ENCODE data around the gene TMC7. TPM values are rescaled to one million over a fixed set of nuclear protein-coding genes. Genes with fewer than 3 reads are reported as not detected.

The TMC7 gene
- polyA plus RNA-seq (2012; rRNA removed), result 0.66 and 0.93 TPM in 2 replicates
- 0.70 and 0.90 TPM in 2 replicates for polyA plus RNA-seq (2012; cell fraction: cytosol; rRNA removed)
- polyA plus RNA-seq (2012; cell fraction: nucleus; rRNA removed), result 1.5 and 1.7 TPM in 2 replicates

DNA sequence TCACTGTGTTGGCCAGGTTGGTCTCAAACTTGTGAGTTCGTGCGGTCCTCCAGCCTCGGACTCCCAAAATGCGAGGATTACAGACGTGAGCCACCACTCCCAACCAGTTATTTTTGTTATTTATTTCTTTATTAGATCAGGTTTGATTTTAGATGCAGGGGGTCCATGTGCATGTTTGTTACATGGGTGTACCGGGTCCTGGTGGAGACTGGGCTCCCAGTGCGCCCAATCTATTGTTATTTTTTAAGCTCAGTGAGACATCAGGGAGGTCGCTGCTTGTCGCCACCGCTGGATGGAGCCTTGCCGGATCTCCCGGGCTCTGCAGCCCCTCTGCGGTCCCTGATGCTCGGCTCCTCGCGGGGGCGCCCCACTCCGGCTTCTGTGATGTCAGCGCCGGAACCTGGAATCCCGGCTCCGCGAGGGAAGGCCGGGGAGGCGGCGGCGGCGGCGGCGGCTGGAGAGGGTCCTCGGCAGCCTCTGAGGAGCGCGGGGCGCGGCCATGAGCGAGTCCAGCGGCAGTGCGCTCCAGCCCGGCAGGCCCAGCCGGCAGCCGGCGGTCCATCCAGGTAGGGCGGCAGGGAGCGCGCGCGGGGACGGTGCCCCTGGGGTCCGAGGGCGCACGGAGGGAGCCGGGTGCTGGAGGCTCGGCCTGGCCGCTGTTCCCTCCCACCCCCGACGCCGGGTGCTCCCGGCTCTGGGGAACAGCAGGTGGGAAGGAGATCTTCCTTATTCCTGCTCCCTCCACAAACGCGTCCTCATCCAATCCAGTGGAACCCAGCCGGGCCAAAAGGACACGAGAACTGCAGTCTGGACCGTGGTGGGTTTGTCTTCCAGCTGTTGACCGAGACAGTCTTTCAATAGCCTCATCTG lies at the start of gene TMC7:
Gene TMC7, plus strand, starts transcription at position 370 of the 870 bp plus-strand sequence. Its CDS starts 130 bp downstream, at position 500.
- 19% methylated on average over 21 of the region's 64 CpGs for WGBS (ENCODE audit: low lambda C conversion rate)
- CTCF ChIA-PET, result interaction anchor here (0.6 to 3.0 kb wide), 32 partner anchors 9 to 984 kb away, joined by 3 to 21 read pairs (median 4); partner anchors contain the start of genes ARL6IP1 and COQ7

More for the DNA sequence above, at the start of gene TMC7:
- no peaks in the 10 kb centered on the region for H3K27me3 ChIP-seq (ENCODE audit: insufficient read depth)
- H3F3A ChIP-seq (replicated peaks; ENCODE audit: insufficient read depth), result peaks cover 6% of the 10 kb centered on the region
- no peaks in the 10 kb centered on the region for H3K9me3 ChIP-seq
- H3K4me1 ChIP-seq (ENCODE audit: control insufficient read depth in 1 of 2, insufficient read depth in 2 of 2, low read depth in 1 of 2, low read length in 1 of 2), result peaks cover 0 to 3% of the 10 kb centered on the region in 2 experiments; a peak in 1 of 4 replicates
- H3K9ac ChIP-seq, result peak within 1 kb of the TSS; percentile 71
- peak within 1 kb of the TSS; percentile 93 for H2AFZ ChIP-seq (ENCODE audit: low read depth)
- peak within 1 kb of the TSS; percentile 61 to 77 for H3K4me3 ChIP-seq (ENCODE audit: low read depth in 2 of 2, low read length in 1 of 2)
- peak within 1 kb of the TSS; percentile 84 for H3K4me2 ChIP-seq
- peak; percentile 94 for DNase-seq
- POLR2A ChIA-PET, result interaction anchor here (0.6 kb wide), 1 partner anchor 84 kb away, joined by 3 read pairs; the partner anchor contains the start of gene COQ7
- peak within 1 kb of the TSS; percentile 24 to 33; a peak in 2 of 4 replicates for H3K27ac ChIP-seq (ENCODE audit: low read depth in 2 of 2, low read length in 1 of 2)
- H3K79me2 ChIP-seq (ENCODE audit: insufficient read depth), result no peaks in the 10 kb centered on the region
- TF ChIP-seq, protein P1, sequence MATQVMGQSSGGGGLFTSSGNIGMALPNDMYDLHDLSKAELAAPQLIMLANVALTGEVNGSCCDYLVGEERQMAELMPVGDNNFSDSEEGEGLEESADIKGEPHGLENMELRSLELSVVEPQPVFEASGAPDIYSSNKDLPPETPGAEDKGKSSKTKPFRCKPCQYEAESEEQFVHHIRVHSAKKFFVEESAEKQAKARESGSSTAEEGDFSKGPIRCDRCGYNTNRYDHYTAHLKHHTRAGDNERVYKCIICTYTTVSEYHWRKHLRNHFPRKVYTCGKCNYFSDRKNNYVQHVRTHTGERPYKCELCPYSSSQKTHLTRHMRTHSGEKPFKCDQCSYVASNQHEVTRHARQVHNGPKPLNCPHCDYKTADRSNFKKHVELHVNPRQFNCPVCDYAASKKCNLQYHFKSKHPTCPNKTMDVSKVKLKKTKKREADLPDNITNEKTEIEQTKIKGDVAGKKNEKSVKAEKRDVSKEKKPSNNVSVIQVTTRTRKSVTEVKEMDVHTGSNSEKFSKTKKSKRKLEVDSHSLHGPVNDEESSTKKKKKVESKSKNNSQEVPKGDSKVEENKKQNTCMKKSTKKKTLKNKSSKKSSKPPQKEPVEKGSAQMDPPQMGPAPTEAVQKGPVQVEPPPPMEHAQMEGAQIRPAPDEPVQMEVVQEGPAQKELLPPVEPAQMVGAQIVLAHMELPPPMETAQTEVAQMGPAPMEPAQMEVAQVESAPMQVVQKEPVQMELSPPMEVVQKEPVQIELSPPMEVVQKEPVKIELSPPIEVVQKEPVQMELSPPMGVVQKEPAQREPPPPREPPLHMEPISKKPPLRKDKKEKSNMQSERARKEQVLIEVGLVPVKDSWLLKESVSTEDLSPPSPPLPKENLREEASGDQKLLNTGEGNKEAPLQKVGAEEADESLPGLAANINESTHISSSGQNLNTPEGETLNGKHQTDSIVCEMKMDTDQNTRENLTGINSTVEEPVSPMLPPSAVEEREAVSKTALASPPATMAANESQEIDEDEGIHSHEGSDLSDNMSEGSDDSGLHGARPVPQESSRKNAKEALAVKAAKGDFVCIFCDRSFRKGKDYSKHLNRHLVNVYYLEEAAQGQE (IDR thresholded peaks at IDR 0.05; ENCODE audit: low read depth, low read length), result 0 out of 2 replicates have a peak, but pooled peaks have one; percentile 31
- TF ChIP-seq MEF2A (IDR thresholded peaks at IDR 0.05; ENCODE audit: borderline replicate concordance, low read depth) (no peak), SMC3 (IDR thresholded peaks at IDR 0.05; ENCODE audit: low read depth, low read length) (peak; percentile 84), CHD2 (IDR thresholded peaks at IDR 0.05; ENCODE audit: low read length, partially characterized antibody) (peak; percentile 34), RFX5 (IDR thresholded peaks at IDR 0.05; ENCODE audit: low read length) (peak; percentile 41; the same call in 1 of the 2 replicates), RCOR1 (IDR thresholded peaks at IDR 0.05; ENCODE audit: low read length) (no peak; the same call in 1 of the 2 replicates), MXI1 (IDR thresholded peaks at IDR 0.05; ENCODE audit: low read depth, low read length) (peak; percentile 45; the same call in 1 of the 2 replicates), SIN3A (IDR thresholded peaks at IDR 0.05; ENCODE audit: borderline replicate concordance, low read depth, low read length) (peak; percentile 35; the same call in 1 of the 2 replicates), YY1 (IDR thresholded peaks at IDR 0.05; ENCODE audit: low read depth) (0 out of 2 replicates have a peak, but pooled peaks have one; percentile 33), RAD21 (IDR thresholded peaks at IDR 0.05; ENCODE audit: low read length) (peak; percentile 77)
- TF ChIP-seq, protein P2, sequence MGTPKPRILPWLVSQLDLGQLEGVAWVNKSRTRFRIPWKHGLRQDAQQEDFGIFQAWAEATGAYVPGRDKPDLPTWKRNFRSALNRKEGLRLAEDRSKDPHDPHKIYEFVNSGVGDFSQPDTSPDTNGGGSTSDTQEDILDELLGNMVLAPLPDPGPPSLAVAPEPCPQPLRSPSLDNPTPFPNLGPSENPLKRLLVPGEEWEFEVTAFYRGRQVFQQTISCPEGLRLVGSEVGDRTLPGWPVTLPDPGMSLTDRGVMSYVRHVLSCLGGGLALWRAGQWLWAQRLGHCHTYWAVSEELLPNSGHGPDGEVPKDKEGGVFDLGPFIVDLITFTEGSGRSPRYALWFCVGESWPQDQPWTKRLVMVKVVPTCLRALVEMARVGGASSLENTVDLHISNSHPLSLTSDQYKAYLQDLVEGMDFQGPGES (IDR thresholded peaks at IDR 0.05; ENCODE audit: low read depth, low read length), result no peak
- TF ChIP-seq, protein P3, sequence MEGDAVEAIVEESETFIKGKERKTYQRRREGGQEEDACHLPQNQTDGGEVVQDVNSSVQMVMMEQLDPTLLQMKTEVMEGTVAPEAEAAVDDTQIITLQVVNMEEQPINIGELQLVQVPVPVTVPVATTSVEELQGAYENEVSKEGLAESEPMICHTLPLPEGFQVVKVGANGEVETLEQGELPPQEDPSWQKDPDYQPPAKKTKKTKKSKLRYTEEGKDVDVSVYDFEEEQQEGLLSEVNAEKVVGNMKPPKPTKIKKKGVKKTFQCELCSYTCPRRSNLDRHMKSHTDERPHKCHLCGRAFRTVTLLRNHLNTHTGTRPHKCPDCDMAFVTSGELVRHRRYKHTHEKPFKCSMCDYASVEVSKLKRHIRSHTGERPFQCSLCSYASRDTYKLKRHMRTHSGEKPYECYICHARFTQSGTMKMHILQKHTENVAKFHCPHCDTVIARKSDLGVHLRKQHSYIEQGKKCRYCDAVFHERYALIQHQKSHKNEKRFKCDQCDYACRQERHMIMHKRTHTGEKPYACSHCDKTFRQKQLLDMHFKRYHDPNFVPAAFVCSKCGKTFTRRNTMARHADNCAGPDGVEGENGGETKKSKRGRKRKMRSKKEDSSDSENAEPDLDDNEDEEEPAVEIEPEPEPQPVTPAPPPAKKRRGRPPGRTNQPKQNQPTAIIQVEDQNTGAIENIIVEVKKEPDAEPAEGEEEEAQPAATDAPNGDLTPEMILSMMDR (IDR thresholded peaks at IDR 0.05), result peak; percentile 87
- TF ChIP-seq, protein P4, sequence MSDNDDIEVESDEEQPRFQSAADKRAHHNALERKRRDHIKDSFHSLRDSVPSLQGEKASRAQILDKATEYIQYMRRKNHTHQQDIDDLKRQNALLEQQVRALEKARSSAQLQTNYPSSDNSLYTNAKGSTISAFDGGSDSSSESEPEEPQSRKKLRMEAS (IDR thresholded peaks at IDR 0.05; ENCODE audit: low read depth), result peak; percentile 40; the same call in 1 of the 2 replicates
- H3K36me3 ChIP-seq (replicated peaks in 1 of 2; ENCODE audit: control insufficient read depth in 1 of 2, insufficient read depth in 2 of 2, low read length in 1 of 2), result no peaks in the 10 kb centered on the region
- H4K20me1 ChIP-seq (ENCODE audit: insufficient read depth), result no peaks in the 10 kb centered on the region
- no peaks in the 10 kb centered on the region for H3K9me2 ChIP-seq

Measured in SK-N-SH (cell line).